GM19438 (cell line): ENCODE results near the gene RPUSD1.

ENCODE experiments used
- ATAC-seq: cut with Tn5 transposase; IDR thresholded peaks from one replicate; pipeline ENCODE4 v1.9.1; 2021; ENCODE audit warnings: low read depth; ENCODE audit not compliant: unreplicated experiment

The RPUSD1 gene

DNA sequence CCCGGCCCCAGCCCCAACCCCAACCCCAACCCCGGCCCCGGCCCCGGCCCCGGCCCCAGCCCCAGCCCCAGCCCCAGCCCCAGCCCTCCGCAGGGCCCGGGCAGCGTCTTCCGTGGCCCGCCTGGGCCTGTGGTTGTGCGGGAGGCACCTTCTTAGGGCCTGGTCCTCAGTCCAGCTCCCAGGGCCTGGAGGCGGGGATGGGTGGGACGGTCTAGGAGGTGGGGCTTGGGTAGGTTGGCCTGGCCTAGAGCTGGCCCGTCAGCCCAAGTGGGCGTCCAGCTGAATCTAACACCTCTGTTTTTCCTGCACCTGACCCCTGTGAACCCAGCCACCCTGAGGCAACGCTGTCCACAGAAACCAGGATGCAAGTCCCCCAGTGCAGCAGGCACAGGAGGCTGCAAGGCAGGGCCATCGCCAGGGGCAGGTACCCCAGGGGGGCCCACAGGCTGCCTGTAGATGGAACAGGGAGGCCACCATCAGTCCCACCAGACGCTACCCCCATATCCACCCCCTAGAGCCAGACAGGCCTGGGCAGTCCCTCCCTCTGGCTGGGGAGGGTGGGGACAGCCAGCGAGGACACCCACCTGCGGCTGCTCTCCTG, 18.9 kb downstream of the RPUSD1 start:
- ATAC-seq = no peak

DNA sequence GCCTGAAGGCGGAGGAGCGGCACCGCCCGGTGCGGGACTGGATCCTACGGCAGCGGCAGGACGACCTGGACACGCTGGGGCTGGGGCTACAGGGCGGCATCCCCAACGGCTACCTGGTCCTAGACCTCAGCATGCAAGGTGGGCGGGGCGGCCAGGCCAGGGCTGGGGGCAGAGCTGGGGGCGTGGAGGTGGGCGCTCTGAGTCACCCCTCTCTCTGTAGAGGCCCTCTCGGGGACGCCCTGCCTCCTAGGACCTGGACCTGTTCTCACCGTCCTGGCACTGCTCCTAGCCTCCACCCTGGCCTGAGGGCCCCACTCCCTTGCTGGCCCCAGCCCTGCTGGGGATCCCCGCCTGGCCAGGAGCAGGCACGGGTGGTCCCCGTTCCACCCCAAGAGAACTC, 19.8 kb downstream of the RPUSD1 start:
- ATAC-seq = no peak

DNA sequence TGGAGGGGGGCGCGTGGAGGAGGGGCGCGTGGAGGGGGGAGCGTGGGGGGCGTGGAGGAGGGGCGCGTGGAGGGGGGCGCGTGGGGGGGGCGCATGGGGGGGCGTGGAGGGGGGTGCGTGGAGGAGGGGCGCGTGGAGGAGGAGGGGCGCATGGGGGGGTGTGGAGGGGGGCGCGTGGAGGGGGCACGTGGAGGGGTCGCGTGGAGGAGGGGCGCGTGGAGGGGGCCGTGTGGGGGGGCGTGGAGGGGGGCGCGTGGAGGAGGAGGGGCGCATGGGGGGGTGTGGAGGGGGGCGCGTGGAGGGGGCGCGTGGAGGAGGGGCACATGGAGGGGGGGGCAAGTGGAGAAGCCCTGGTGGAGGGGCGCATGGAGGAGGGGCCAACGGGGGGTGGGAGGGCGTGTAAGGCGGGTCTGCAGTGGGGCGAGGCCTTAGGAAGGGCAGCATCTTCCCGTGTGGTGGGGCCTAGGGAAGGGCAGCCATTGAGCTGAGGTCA, 20.4 kb downstream of the RPUSD1 start:
- ATAC-seq = no peak

DNA sequence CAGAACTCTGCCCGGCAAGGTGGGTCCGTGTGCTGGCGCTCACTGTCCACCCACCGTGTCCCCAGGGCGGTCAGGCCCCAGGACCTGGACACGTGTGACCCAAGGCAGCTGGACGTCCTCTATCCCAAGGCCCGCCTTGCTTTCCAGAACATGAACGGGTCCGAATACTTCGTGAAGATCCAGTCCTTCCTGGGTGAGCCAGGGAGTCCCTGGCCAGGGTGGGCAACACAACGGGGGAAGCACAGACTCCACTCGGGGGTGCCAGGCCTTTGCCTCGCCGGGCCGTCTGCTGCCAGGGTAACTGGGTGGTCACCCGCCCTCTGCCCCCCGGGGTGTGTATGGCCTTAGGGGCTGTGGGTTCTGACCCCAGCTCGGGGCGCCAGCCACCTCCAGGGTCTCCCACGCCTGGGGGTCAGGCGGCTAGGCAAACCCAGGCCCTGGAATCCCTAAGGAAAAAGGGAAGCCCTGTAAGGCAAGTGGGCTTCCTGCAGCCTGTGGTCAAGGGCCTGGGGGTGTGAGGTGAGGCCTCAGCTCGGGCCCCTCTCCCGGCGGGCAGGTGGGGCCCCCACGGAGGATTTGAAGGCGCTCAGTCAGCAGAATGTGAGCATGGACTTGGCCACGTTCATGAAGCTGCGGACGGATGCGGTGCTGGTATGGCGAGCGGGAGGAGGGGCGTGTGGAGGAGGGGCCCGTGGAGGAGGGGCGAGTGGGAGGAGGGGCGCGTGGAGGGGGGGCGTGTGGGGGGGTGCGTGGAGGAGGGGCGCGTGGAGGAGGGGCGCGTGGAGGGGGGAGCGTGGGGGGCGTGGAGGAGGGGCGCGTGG, 21.2 kb downstream of the RPUSD1 start:
- ATAC-seq = no peak

DNA sequence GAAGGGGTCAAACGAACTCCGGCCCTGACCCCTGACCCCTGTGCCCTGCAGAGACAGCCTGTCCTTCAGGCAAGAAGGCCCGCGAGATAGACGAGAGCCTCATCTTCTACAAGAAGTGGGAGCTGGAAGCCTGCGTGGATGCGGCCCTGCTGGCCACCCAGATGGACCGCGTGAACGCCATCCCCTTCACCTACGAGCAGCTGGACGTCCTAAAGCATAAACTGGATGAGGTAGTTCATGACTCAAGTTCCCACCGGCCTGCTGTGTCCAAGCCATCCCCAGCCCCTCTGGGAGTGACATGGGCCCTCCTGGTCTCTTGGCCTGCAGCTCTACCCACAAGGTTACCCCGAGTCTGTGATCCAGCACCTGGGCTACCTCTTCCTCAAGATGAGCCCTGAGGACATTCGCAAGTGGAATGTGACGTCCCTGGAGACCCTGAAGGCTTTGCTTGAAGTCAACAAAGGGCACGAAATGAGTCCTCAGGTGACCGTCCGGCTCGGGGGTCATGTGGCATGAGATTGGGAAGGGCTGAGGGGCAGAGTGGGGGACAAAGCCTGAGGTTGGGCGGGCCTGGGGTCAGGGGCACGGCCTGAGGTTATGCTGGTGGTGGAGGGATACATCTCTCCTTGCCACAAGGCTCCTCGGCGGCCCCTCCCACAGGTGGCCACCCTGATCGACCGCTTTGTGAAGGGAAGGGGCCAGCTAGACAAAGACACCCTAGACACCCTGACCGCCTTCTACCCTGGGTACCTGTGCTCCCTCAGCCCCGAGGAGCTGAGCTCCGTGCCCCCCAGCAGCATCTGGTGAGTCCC, 22.0 kb downstream of the RPUSD1 start:
- no peak for ATAC-seq

DNA sequence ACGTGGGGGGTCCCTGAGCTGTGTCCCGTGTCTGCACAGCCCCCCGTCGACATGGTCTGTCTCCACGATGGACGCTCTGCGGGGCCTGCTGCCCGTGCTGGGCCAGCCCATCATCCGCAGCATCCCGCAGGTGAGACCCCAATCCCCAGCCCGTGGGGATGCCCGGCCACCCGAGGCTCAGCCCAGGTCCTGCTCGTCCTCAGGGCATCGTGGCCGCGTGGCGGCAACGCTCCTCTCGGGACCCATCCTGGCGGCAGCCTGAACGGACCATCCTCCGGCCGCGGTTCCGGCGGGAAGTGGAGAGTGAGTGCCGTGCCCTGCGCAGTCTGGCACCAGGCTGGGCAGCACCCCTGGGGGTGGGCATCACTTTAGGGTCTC, 22.7 kb downstream of the RPUSD1 start:
- no peak for ATAC-seq

DNA sequence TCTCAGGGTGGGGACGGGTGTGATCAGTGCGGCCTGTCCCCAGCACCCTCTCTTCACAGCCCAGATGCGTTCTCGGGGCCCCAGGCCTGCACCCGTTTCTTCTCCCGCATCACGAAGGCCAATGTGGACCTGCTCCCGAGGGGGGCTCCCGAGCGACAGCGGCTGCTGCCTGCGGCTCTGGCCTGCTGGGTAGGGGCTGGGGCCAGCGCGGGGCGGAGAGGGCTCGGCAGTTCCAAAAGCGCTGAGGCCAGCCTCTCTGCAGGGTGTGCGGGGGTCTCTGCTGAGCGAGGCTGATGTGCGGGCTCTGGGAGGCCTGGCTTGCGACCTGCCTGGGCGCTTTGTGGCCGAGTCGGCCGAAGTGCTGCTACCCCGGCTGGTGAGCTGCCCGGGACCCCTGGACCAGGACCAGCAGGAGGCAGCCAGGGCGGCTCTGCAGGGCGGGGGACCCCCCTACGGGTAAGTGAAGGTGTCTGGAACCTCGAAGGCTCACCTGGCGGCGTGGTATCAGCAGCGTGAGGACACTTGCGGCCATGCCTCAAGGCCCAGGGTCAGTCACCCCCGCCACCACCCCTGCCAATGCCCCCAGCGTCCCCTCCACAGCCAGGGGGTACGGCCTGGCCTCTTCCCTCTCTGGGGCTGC, 23.2 kb downstream of the RPUSD1 start:
- no peak for ATAC-seq

DNA sequence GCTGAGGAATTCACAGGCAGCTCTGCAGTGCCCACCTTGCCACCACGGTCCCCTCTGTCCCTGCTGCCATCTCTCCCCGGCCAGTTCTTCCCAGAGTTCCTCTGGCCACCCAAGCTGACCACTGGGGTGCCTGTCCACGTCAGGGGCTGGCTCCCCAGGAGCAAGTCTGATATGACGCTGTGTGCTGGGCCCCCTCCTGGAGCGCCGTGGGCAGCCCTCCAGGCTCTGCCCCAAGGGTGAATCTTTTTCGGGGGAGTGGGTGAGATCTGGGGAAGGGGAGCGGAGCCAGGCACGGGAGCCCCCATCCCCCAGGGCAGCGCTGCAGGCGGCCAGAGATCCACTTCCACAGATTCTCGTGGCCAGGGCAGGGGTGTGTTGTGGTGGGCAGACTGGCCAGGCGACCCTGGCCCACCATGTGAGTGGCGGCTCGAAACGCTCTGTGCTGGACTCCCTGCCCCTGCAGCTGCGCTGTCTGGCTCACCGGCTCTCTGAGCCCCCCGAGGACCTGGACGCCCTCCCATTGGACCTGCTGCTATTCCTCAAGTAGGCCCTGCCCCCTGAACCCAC, 23.9 kb downstream of the RPUSD1 start:
- ATAC-seq = no peak

DNA sequence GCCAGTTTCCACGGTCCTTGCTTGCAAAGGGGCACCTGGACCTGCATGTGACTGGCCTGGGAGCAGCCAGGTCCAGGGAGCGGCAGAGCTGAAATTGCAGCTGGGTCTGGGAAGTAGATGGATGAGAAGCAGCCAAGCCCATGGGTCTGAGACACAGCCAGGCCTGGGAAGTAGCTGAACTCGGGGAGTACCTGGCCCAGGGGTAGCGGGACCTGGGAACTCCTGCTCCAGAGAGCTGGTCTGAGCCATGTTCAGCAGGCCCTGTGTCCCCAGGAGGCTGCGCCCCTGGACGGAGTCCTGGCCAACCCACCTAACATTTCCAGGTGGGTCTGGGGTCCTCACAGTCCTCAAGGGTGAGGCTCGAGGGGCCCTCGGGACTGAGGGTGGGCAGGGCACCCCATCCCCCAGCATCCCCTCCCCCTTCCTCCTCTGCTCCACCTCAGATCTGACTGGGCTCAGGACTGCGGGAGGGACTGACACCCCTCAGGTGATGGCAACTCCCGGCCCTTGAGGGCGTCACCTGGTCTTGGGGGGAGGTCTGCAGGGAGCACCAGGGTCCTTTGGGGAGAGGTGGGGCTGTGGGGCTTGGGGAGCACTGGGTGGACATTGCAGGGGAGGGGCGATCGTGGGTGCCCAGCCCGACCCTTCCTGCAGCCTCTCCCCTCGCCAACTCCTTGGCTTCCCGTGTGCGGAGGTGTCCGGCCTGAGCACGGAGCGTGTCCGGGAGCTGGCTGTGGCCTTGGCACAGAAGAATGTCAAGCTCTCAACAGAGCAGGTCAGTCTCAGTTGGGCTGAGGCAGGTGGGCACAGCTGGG, 24.6 kb downstream of the RPUSD1 start:
- ATAC-seq = no peak

DNA sequence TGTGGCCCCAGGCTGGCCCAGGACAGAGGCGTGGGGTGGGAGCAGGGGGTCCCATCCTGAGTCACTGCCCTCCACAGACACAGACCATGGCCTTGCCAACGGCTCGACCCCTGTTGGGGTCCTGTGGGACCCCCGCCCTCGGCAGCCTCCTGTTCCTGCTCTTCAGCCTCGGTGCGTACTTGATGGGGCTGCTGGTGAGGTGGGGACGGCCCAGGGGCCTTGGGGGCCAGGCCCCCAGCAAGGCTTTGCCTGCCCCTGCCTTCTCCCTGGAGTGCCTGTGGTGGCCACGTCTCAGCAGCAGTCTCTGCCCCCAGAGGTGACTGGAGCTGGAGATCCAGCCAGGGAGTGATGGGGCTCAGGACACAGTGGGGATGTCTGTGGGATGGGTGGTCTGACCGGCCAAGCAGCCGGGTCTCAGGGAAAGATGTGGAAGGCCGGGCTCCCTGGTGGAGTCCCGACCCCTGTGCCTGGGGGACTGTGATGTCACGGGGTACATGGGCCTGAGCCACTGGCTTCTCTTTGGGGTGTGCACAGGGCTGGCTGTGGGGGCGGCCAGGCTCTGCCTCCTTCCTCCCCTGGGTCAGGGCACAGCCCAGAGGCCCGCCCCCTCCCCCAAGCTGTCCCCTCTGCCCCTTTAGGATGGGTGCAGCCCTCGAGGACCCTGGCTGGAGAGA, 25.4 kb downstream of the RPUSD1 start:
- ATAC-seq = no peak

DNA sequence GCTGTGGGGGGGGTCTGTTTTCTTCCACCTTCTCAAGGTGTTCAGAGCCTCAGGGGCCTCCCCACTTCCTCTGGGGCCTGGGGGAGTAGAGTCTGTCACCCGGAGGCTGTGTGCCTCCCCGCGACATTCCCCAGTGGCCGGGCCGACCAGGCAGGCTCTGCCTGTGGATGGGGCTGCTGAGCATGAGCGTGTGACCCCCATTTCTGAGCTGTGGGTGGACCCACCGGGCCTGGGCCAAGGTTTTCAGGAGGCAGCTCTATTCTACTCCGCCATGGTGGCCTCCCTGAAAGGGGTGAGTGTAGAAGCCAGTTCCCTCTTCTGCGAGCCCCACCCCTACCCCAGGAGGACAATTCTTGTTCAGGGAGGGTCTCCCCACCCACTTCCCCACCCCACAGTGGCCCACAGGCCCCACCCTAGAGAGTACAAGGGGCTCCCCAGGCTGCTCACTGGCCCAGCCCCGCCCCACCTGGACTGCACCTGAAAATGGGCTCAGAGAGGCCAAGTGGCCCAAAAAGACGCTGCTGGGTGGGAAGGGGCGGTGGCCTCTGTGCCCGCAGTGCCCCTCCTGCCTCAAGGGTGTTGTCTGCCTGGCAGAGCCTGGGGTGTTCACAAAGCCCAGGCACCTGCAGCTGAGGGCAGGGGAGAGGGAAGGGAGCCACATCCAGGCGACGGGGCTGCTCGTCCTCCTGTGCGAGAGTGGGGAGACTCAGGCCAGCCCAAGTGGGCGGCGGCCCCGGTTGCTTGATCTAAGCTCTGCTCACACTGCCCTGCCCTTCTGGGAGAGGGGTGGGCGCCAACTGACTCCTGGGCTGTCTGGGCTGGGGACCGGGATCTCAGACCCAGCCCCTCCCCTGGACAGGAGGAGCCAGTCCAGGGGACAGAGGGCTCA, 26.3 kb downstream of the RPUSD1 start:
- no peak for ATAC-seq

DNA sequence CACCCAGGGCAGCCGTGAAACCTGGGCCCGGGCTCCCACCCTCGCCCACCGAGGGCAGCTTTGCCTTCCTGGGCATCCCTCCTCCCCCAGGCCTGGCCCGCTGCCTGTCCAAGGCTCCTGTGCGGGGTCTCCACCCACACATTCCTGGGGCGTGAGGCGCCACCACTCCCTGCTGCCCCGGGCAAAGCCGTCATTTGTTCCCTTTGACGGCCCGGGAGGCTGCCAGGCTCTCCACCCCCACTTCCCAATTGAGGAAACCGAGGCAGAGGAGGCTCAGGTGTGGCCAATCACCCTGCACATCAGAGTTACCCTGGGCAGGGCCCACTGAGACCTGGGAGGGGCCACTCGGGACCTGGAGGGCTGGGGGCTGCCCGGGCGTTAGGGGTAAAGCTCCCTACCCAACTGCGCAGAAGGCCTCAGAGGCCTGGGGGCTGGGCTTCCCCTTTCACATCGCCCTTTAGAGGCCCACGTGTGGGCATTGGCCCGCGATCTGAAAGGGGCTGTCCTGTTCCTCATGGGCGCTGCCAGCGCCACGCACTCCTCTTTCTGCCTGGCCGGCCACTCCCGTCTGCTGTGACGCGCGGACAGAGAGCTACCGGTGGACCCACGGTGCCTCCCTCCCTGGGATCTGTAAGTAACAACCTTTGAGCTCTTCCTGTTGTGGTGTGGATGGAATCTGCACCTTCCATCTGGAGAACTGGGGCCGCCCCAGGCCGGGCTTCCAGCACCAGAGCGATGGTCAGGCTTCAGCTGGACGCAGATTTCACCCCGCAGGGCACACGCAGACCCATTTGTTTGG, 27.4 kb downstream of the RPUSD1 start, which contains the start of gene MSLN:
Gene MSLN (plus strand): TSS at position 190 of the 799 bp plus-strand sequence. CDS start 1,947 bp downstream, outside the sequence.
- ATAC-seq = no peak

DNA sequence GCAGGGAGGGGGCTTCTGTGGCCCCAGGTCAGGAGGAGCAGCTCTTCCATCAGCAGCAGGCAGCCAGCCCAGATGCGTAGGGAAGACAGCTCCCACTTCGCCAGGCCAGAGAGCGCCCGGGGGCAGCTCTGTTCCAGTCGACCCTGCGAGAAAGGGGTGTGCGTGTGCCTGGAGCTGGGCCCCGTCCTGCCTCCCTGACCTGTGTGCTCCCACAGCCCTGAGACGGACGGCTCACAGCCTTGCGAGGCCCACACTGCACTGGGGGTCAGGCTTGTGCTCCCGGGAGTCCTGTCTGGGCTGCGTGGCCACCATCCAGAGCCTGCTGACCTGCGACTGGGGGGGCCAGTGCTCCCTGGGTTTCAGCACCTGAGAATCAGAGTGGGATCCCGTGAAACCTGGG, 28.1 kb downstream of the RPUSD1 start:
- ATAC-seq = no peak

DNA sequence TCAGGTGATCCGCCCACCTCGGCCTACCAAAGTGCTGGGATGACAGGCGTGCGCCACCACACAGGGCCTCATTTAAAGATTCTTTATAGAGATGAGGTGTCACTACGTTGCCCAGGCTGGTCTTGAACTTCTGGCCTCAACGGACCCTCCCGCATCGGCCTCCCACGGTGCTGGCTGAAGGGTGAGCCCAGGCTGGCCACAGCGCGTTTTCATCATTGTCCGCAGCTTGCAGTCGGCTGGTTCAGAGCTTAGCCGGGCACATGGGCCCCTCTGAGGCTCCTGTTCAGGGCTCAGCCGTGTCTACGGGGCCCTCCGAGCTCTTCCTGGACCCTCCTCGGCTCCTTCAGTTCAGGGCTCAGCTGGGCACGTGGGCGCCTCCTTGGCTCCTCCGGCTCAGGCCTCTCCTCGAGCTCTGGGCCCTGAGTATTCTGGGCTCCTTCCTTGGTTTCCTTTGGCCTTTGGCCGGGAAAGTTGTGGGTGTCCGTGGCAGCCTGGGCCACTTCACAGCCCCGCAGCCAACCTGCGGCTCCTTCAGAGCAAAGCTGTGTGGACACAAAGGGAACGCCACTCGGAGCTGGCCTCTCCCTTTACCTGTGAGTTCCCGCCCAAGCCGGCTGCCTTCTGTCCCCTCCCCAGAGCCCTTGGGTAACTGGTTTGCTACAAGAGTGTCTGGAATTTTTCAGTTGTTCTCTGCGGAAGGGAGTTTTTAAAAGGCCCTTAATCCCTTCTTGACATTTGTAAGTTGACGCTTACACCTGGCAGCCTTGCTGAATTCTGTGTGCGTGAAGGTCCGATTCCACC, 28.9 kb downstream of the RPUSD1 start:
- ATAC-seq = no peak

DNA sequence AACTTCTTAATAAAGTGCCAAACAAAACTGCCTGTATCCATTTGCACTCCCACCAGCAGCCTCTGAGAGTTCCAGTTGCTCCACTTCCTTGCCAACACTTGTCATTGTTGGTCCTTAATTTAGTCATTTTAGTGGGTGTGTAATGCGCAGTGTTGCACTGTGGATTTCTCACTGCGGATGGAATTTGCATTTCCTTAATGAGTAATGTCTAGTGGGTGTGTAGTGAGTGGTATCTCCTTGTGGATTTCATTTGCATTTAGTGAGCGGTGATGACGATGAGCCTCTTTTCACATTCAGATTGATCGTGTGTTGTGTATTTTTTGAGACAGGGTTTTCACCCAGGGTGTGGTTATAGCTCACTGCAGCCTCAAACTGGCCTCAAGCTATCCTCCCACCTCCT, 31.8 kb downstream of the RPUSD1 start:
- ATAC-seq = no peak

DNA sequence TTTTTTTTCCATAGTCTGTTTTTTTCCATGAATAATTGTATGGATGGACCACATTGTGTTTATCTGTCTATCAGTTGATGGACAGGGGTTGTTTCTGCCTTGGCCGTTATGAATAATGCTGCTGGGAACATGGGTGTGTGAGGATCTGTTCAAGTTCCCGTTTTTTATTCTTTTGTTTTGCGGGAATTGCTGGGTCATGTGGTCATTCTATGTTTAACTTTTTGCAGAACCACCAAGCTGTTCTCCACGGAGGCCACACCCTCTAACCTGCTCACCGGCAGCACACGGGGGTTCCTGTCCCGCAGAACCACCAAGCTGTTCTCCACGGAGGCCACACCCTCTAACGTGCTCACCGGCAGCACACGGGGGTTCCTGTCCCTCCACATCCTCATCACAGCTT, 33.5 kb downstream of the RPUSD1 start:
- no peak for ATAC-seq
